Neural cell (in vitro differentiated cells): ENCODE results near the gene DCDC2B.

Source experiments
- CTCF ChIP-seq: fragments of 450-650 bp; IDR thresholded peaks from 2 replicates; pipeline ENCODE4 v1.5.1; 2014; ENCODE audit warnings: antibody characterized with exemption, mild to moderate bottlenecking, moderate library complexity; ENCODE audit not compliant: poor library complexity, severe bottlenecking
- EP300 ChIP-seq: fragments of 450-650 bp; conservative IDR thresholded peaks from 2 replicates; pipeline ENCODE4 v1.6.1; 2014; ENCODE audit warnings: antibody characterized with exemption, mild to moderate bottlenecking, moderate library complexity; ENCODE audit not compliant: poor library complexity, severe bottlenecking
- EZH2 ChIP-seq: fragments of 200-600, 300-800 bp; shearing (Covaris generic), sonication (generic); IDR thresholded peaks from 2 replicates; pipeline ENCODE4 v1.6.1; 2014; ENCODE audit warnings: antibody characterized with exemption, low read length, borderline replicate concordance, mild to moderate bottlenecking; ENCODE audit not compliant: insufficient read depth, poor library complexity, severe bottlenecking
- POLR2AphosphoS5 ChIP-seq: IDR thresholded peaks from 2 replicates; pipeline ENCODE4 v1.6.1; 2012
- RAD21 ChIP-seq: fragments of 450-650 bp; conservative IDR thresholded peaks from 2 replicates; pipeline ENCODE4 v1.6.1; 2014; ENCODE audit warnings: antibody characterized with exemption, mild to moderate bottlenecking, moderate library complexity
- TAF1 ChIP-seq: IDR thresholded peaks from 2 replicates; pipeline ENCODE4 v1.6.1; 2012; ENCODE audit warnings: low read depth

- TF ChIP-seq POLR2AphosphoS5: no peak
- TF ChIP-seq CTCF: no peak
- TF ChIP-seq EP300: no peak
- TF ChIP-seq RAD21: no peak
- no peak for TF ChIP-seq TAF1
- TF ChIP-seq EZH2: no peak
These were observed 23.8 kb downstream of the DCDC2B start for GRCh38 chr1:32232558-32233304.
